ENCODE measurements around the gene RCL1. TPM values are rescaled to one million over a fixed set of nuclear protein-coding genes. Genes with fewer than 3 reads are reported as not detected.
A peak's percentile ranks its signal among the peaks of the same experiment; 100 is the strongest.

Gene RCL1
- total RNA-seq, 5 donors from 2014 or later (not counting 1 experiment from before 2014, with no cell fraction given), result 22.0 to 38.7 (median 24.2) TPM

DNA sequence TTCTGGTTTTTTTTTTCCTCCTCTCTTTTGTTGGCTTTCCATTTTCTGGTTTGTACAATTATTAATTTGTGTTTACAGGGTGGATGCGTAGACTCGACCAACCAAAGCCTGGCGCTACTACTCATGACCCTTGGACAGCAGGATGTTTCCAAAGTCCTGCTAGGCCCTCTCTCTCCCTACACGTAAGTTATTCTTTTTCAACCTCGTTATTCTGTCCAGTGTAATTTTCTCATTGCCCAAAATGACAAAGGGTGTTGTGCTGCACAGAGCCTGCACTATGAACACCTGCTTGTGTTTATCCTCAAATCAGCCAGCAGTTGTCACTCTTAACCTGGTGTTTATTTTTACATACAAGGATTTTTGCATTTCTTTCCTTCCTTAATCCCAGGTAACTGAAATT is 56.6 kb downstream of the RCL1 start:
- ATAC-seq (replicated peaks in 1 of 4), result no peak
- H3K9me3 ChIP-seq, result no peaks in the 10 kb centered on the region

DNA sequence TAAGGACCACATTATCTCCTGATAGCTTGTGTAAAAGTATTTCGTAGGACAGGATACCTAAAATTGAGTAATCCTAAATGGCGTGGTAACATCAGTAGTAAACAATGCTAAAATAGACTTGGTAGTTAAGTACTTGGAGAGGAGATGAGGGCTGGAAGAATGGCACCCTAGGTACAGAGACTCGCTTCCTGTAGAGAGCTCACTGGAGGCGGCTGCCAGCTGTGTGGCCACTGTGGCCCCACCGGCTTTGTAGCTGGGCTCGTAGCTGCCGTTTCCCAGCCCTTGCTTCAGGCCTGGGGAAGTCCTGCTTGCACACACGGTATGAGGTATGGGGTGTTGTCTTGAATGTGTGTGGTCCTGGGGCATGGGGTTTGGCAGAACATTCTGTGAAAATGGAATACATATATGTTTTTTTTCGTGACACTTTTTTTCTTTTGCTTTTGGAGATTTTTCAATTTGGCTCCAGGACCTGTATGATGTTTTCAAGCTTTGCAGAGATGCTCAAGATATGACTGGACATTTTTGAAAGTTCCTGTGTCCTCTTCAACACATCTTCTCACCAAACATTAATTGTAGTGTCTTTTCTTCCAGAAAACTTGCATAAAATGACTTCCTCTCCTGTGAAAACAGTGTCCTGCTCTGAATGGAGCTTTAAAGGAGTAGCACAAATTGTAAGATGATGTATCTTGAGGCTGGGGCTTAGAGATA is 58.0 kb downstream of the RCL1 start:
- Mint-ChIP-seq H3K9me3 (no peaks in the 10 kb centered on the region), H3K27me3 (no peaks in the 10 kb centered on the region), H3K4me3 (no peak overlapping the region), H3K36me3 (peaks cover 20% of the 10 kb centered on the region), H3K4me1 (peaks cover 0 to 3% (median 0%) of the 10 kb centered on the region in 3 donors), H3K27ac (no peak overlapping the region)
- no peaks in the 10 kb centered on the region for H3K9me3 ChIP-seq
- H3K27me3 ChIP-seq (replicated peaks in 1 of 2; ENCODE audit: control insufficient read depth in 2 of 2, extremely low read depth in 1 of 2, insufficient read depth in 2 of 2, low read length in 1 of 2), result no peaks in the 10 kb centered on the region
- no peaks in the 10 kb centered on the region for H3K4me1 ChIP-seq (ENCODE audit: control insufficient read depth in 1 of 2, extremely low read depth in 1 of 2, insufficient read depth in 2 of 2, low read length in 2 of 2)
- H3K36me3 ChIP-seq (ENCODE audit: control insufficient read depth in 2 of 2, extremely low read depth in 1 of 2, insufficient read depth in 1 of 2, low read length in 1 of 2), result peaks cover 2 to 44% of the 10 kb centered on the region in 2 donors
- 84% methylated on average over 8 of the region's 9 CpGs for WGBS (ENCODE audit: insufficient coverage)
- no peak overlapping the region for H3K27ac ChIP-seq (ENCODE audit: low read length)
- ChIA-PET CTCF (interaction anchor here (0.6 to 1.3 kb wide), 6 partner anchors 8 to 1783 kb away, joined by 3 to 5 read pairs (median 3); no protein-coding TSS in a partner anchor), POLR2A (interaction anchor here (0.5 to 0.7 kb wide), 3 partner anchors 7 to 806 kb away, joined by 3 to 4 read pairs (median 3); no protein-coding TSS in a partner anchor)
- DNase-seq, result peak in 3 of 35 experiments; percentile 2 to 4 (median 3)
- no peak overlapping the region for H3K4me3 ChIP-seq (ENCODE audit: control insufficient read depth in 1 of 2, extremely low read depth in 1 of 2, low read length in 1 of 2)
- no peak for ATAC-seq (replicated peaks in 1 of 4)

More for the DNA sequence above, 56.6 kb downstream of the RCL1 start:
- no peak overlapping the region for H3K4me3 Mint-ChIP-seq
- no peak overlapping the region for H3K27ac Mint-ChIP-seq
- POLR2A ChIA-PET, result no interaction called here
- Histone ChIP-seq H3K4me1 (ENCODE audit: control insufficient read depth in 1 of 2, extremely low read depth in 1 of 2, insufficient read depth in 2 of 2, low read length in 2 of 2) (no peaks in the 10 kb centered on the region), H3K27me3 (replicated peaks in 1 of 2; ENCODE audit: control insufficient read depth in 2 of 2, extremely low read depth in 1 of 2, insufficient read depth in 2 of 2, low read length in 1 of 2) (no peaks in the 10 kb centered on the region), H3K36me3 (ENCODE audit: control insufficient read depth in 2 of 2, extremely low read depth in 1 of 2, insufficient read depth in 1 of 2, low read length in 1 of 2) (peaks cover 5 to 58% of the 10 kb centered on the region in 2 donors), H3K27ac (ENCODE audit: low read length) (no peak overlapping the region), H3K4me3 (ENCODE audit: control insufficient read depth in 1 of 2, extremely low read depth in 1 of 2, low read length in 1 of 2) (no peak overlapping the region)
- peaks cover 0 to 3% (median 0%) of the 10 kb centered on the region in 3 donors for H3K4me1 Mint-ChIP-seq
- no peaks in the 10 kb centered on the region for H3K27me3 Mint-ChIP-seq
- H3K9me3 Mint-ChIP-seq, result no peaks in the 10 kb centered on the region
- CTCF ChIA-PET, result interaction anchor here in 1 of 2 donors (0.6 kb wide), 1 partner anchor 75 kb away, joined by 3 read pairs; no protein-coding TSS in a partner anchor
- no peak for DNase-seq
- peaks cover 27% of the 10 kb centered on the region for H3K36me3 Mint-ChIP-seq
- WGBS (ENCODE audit: insufficient coverage), result 95% methylated on average over 5 of the region's 5 CpGs

DNA sequence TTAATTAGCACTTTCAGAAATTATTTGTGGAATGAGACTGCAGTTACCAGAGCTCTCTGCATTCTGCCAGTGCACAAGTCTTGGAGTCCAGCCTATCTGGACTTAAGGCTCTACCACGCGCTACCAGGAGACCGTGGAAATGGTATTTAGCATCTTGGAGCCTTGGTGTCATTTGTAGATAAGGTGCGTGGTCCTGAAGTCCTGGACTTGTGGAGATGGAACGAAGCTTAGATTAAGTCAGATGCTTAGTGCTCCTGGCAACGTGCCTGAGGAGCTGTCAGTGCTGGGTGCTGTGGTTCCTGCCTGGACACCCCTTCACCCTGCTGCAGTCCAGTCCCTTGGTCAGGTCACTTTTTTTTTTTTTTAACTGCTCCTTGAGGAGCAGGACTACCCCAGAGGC is 59.7 kb downstream of the RCL1 start:
- Mint-ChIP-seq H3K4me1 (peaks cover 0 to 3% (median 3%) of the 10 kb centered on the region in 3 donors), H3K27ac (no peak overlapping the region), H3K36me3 (peaks cover 32% of the 10 kb centered on the region), H3K9me3 (peaks cover 0 to 3% (median 0%) of the 10 kb centered on the region in 3 donors), H3K4me3 (no peak overlapping the region), H3K27me3 (no peaks in the 10 kb centered on the region)
- Histone ChIP-seq H3K27me3 (replicated peaks in 1 of 2; ENCODE audit: control insufficient read depth in 2 of 2, extremely low read depth in 1 of 2, insufficient read depth in 2 of 2, low read length in 1 of 2) (no peaks in the 10 kb centered on the region), H3K4me1 (ENCODE audit: control insufficient read depth in 1 of 2, extremely low read depth in 1 of 2, insufficient read depth in 2 of 2, low read length in 2 of 2) (no peaks in the 10 kb centered on the region), H3K27ac (ENCODE audit: low read length) (no peak overlapping the region), H3K4me3 (ENCODE audit: control insufficient read depth in 1 of 2, extremely low read depth in 1 of 2, low read length in 1 of 2) (no peak overlapping the region), H3K9me3 (no peaks in the 10 kb centered on the region), H3K36me3 (ENCODE audit: control insufficient read depth in 2 of 2, extremely low read depth in 1 of 2, insufficient read depth in 1 of 2, low read length in 1 of 2) (peaks cover 2 to 37% of the 10 kb centered on the region in 2 donors)
- POLR2A ChIA-PET, result interaction anchor here in 1 of 2 donors (0.6 kb wide), 1 partner anchor 103 kb away, joined by 4 read pairs; no protein-coding TSS in a partner anchor
- CTCF ChIA-PET, result no interaction called here
- no peak for DNase-seq
- no peak for ATAC-seq (replicated peaks in 1 of 4)
- WGBS (ENCODE audit: insufficient coverage), result 98% methylated on average over 6 of the region's 6 CpGs

- ChIA-PET POLR2A (no interaction called here), CTCF (no interaction called here)
- no peaks in the 10 kb centered on the region for H3K9me3 ChIP-seq
- no peak overlapping the region for H3K27ac ChIP-seq (ENCODE audit: low read length)
- H3K36me3 ChIP-seq (ENCODE audit: control insufficient read depth in 2 of 2, extremely low read depth in 1 of 2, insufficient read depth in 1 of 2, low read length in 1 of 2), result peaks cover 2 to 24% of the 10 kb centered on the region in 2 donors
- Mint-ChIP-seq H3K9me3 (peaks cover 0 to 3% (median 0%) of the 10 kb centered on the region in 3 donors), H3K4me1 (peaks cover 0 to 3% (median 3%) of the 10 kb centered on the region in 3 donors), H3K36me3 (peaks cover 48% of the 10 kb centered on the region), H3K4me3 (no peak overlapping the region), H3K27ac (no peak overlapping the region), H3K27me3 (no peaks in the 10 kb centered on the region)
- ATAC-seq (replicated peaks in 1 of 4) (no peak), DNase-seq (no peak)
- no peaks in the 10 kb centered on the region for H3K4me1 ChIP-seq (ENCODE audit: control insufficient read depth in 1 of 2, extremely low read depth in 1 of 2, insufficient read depth in 2 of 2, low read length in 2 of 2)
- no CpG with 5 or more reads among the region's 1 CpG for WGBS (ENCODE audit: insufficient coverage)
- H3K4me3 ChIP-seq (ENCODE audit: control insufficient read depth in 1 of 2, extremely low read depth in 1 of 2, low read length in 1 of 2), result no peak overlapping the region
- no peaks in the 10 kb centered on the region for H3K27me3 ChIP-seq (replicated peaks in 1 of 2; ENCODE audit: control insufficient read depth in 2 of 2, extremely low read depth in 1 of 2, insufficient read depth in 2 of 2, low read length in 1 of 2)
These were observed 61.5 kb downstream of the RCL1 start for GRCh38 chr9:4854265-4854590.

- H3K4me1 Mint-ChIP-seq, result peaks cover 0 to 3% (median 3%) of the 10 kb centered on the region in 3 donors
- Histone ChIP-seq H3K36me3 (ENCODE audit: control insufficient read depth in 2 of 2, extremely low read depth in 1 of 2, insufficient read depth in 1 of 2, low read length in 1 of 2) (peaks cover 0 to 25% of the 10 kb centered on the region in 2 donors), H3K27ac (ENCODE audit: low read length) (no peak overlapping the region), H3K27me3 (replicated peaks in 1 of 2; ENCODE audit: control insufficient read depth in 2 of 2, extremely low read depth in 1 of 2, insufficient read depth in 2 of 2, low read length in 1 of 2) (no peaks in the 10 kb centered on the region), H3K9me3 (no peaks in the 10 kb centered on the region), H3K4me3 (ENCODE audit: control insufficient read depth in 1 of 2, extremely low read depth in 1 of 2, low read length in 1 of 2) (no peak overlapping the region), H3K4me1 (ENCODE audit: control insufficient read depth in 1 of 2, extremely low read depth in 1 of 2, insufficient read depth in 2 of 2, low read length in 2 of 2) (no peaks in the 10 kb centered on the region)
- 80% methylated on average over 1 of the region's 2 CpGs for WGBS (ENCODE audit: insufficient coverage)
- CTCF ChIA-PET, result no interaction called here
- DNase-seq (no peak), ATAC-seq (replicated peaks in 1 of 4) (no peak)
- no peak overlapping the region for H3K27ac Mint-ChIP-seq
- no peaks in the 10 kb centered on the region for H3K27me3 Mint-ChIP-seq
- H3K9me3 Mint-ChIP-seq, result peaks cover 0 to 3% (median 0%) of the 10 kb centered on the region in 3 donors
- no peak overlapping the region for H3K4me3 Mint-ChIP-seq
- H3K36me3 Mint-ChIP-seq, result peaks cover 53% of the 10 kb centered on the region
- POLR2A ChIA-PET, result no interaction called here
These were observed 63.1 kb downstream of the RCL1 start for GRCh38 chr9:4855841-4856240.

GRCh38 chr9:4857163-4857810 is 64.5 kb downstream of the RCL1 start:
- Histone ChIP-seq H3K4me1 (ENCODE audit: control insufficient read depth in 1 of 2, extremely low read depth in 1 of 2, insufficient read depth in 2 of 2, low read length in 2 of 2) (no peaks in the 10 kb centered on the region), H3K27ac (ENCODE audit: low read length) (no peak overlapping the region), H3K36me3 (ENCODE audit: control insufficient read depth in 2 of 2, extremely low read depth in 1 of 2, insufficient read depth in 1 of 2, low read length in 1 of 2) (peaks cover 0 to 22% of the 10 kb centered on the region in 2 donors), H3K4me3 (ENCODE audit: control insufficient read depth in 1 of 2, extremely low read depth in 1 of 2, low read length in 1 of 2) (no peak overlapping the region), H3K27me3 (replicated peaks in 1 of 2; ENCODE audit: control insufficient read depth in 2 of 2, extremely low read depth in 1 of 2, insufficient read depth in 2 of 2, low read length in 1 of 2) (no peaks in the 10 kb centered on the region), H3K9me3 (no peaks in the 10 kb centered on the region)
- DNase-seq, result no peak
- ATAC-seq (replicated peaks in 1 of 4), result no peak
- ChIA-PET CTCF (no interaction called here), POLR2A (no interaction called here)
- H3K36me3 Mint-ChIP-seq, result peaks cover 59% of the 10 kb centered on the region
- no peak overlapping the region for H3K27ac Mint-ChIP-seq
- no peaks in the 10 kb centered on the region for H3K27me3 Mint-ChIP-seq
- no peak overlapping the region for H3K4me3 Mint-ChIP-seq
- peaks cover 0 to 3% (median 0%) of the 10 kb centered on the region in 3 donors for H3K9me3 Mint-ChIP-seq
- WGBS (ENCODE audit: insufficient coverage), result no CpG with 5 or more reads among the region's 8 CpGs
- peaks cover 0 to 3% (median 0%) of the 10 kb centered on the region in 3 donors for H3K4me1 Mint-ChIP-seq
